A673 (cell line): ENCODE results near the gene CEACAM16. TPM values are rescaled to one million over a fixed set of nuclear protein-coding genes. Genes with fewer than 3 reads are reported as not detected.

Experiments
- BruUV-seq: library from RNA; stranded (reverse); fragments of 400-500 nt; replicated peaks from 2 replicates; lab custom pipeline; 2021; lab: Mats Ljungman, UMichigan
- CTCF ChIA-PET: fragments of 300-600 bp; sonication (Branson Sonifier 250); formaldehyde crosslinking; loops from one replicate; lab custom pipeline; 2022; ENCODE audit warnings: antibody characterized with exemption; lab: Charles Lee
- POLR2A ChIA-PET: fragments of 300-600 bp; sonication (Branson Sonifier 250); formaldehyde crosslinking; loops from one replicate; lab custom pipeline; 2022; ENCODE audit warnings: antibody characterized with exemption; ENCODE audit not compliant: low non-redundant PET; lab: Charles Lee
- DNase-seq: peaks from one replicate; pipeline ENCODE4 v3.0.0-alpha.2; 2015; ENCODE audit warnings: low spot score
- H3K27ac ChIP-seq: fragments of 200-600 bp; sonication (generic); 2 replicates; pipeline ENCODE4 v1.5.1; 2016; ENCODE audit warnings: mixed run types, low read depth, mild to moderate bottlenecking, mixed read lengths, antibody characterized with exemption, low read length; ENCODE audit not compliant: poor library complexity, severe bottlenecking
- H3K27me3 ChIP-seq: fragments of 200-600 bp; sonication (generic); replicated peaks from 2 replicates; pipeline ENCODE4 v1.6.1; 2017; ENCODE audit warnings: mixed run types, low read depth, mild to moderate bottlenecking, mixed read lengths, antibody characterized with exemption, low read length; ENCODE audit not compliant: insufficient read depth, poor library complexity
- H3K36me3 ChIP-seq: fragments of 200-600 bp; sonication (generic); 2 replicates; pipeline ENCODE4 v1.6.1; 2016; ENCODE audit warnings: mixed run types, mild to moderate bottlenecking, mixed read lengths, antibody characterized with exemption, low read length; ENCODE audit not compliant: insufficient read depth, poor library complexity, severe bottlenecking
- H3K4me1 ChIP-seq: fragments of 200-600 bp; sonication (generic); 2 replicates; pipeline ENCODE4 v1.6.1; 2017; ENCODE audit warnings: mixed run types, mild to moderate bottlenecking, mixed read lengths, antibody characterized with exemption, low read length; ENCODE audit not compliant: insufficient read depth, poor library complexity, severe bottlenecking
- H3K4me3 ChIP-seq: fragments of 200-600 bp; sonication (generic); 2 replicates; pipeline ENCODE4 v1.5.1; 2016; ENCODE audit warnings: low read depth, mixed run types, mild to moderate bottlenecking, mixed read lengths, low read length; ENCODE audit not compliant: poor library complexity, severe bottlenecking
- H3K9me3 ChIP-seq: fragments of 200-600 bp; sonication (generic); 2 replicates; pipeline ENCODE4 v1.6.1; 2016; ENCODE audit warnings: mixed run types, low read depth, mild to moderate bottlenecking, mixed read lengths, antibody characterized with exemption, low read length; ENCODE audit not compliant: poor library complexity, severe bottlenecking
- EZH2 ChIP-seq: fragments of 200-600 bp; sonication (generic); IDR thresholded peaks from 2 replicates; pipeline ENCODE4 v1.6.1; 2017; ENCODE audit warnings: borderline replicate concordance, low read depth, mild to moderate bottlenecking, mixed read lengths, antibody characterized with exemption, low read length; ENCODE audit not compliant: poor library complexity, severe bottlenecking
- intact Hi-C: fragments of 100-400 bp; cut with micrococcal nuclease; formaldehyde crosslinking; loops from one replicate; pipeline ENCODE4 v1.10.0; 2022; ENCODE audit not compliant: unreplicated experiment
- total RNA-seq: library from RNA; stranded (reverse); gene quantifications from 2 replicates; pipeline ENCODE4 v1.2.3, GENCODE V29; 2021
- TF ChIP-seq, protein P1 (sequence below): fragments of 300-800, 200-600 bp; sonication (generic); conservative IDR thresholded peaks from 2 replicates; pipeline ENCODE4 v1.5.1; 2017; ENCODE audit warnings: low read depth, mild to moderate bottlenecking, antibody characterized with exemption, low read length, moderate library complexity, mixed read lengths

CEACAM16 gene
- total RNA-seq, 1 experiment from 2014 or later: not detected

- intact Hi-C loops: no loop called here
- H3K27ac ChIP-seq: no peak overlapping the region
- H3K36me3 ChIP-seq: peaks cover 64% of the 10 kb centered on the region
- BruUV-seq: no TSS peak
- peaks cover 4% of the 10 kb centered on the region for H3K4me1 ChIP-seq
- ChIA-PET POLR2A (no interaction called here), CTCF (interaction anchor here (0.8 kb wide), 1 partner anchor 84 kb away, joined by 4 read pairs; no protein-coding TSS in a partner anchor)
- peak; percentile 17 for DNase-seq
- no peaks in the 10 kb centered on the region for H3K27me3 ChIP-seq
- no peaks in the 10 kb centered on the region for H3K9me3 ChIP-seq
- H3K4me3 ChIP-seq: no peak overlapping the region
- TF ChIP-seq EZH2: no peak
- TF ChIP-seq, protein P1, sequence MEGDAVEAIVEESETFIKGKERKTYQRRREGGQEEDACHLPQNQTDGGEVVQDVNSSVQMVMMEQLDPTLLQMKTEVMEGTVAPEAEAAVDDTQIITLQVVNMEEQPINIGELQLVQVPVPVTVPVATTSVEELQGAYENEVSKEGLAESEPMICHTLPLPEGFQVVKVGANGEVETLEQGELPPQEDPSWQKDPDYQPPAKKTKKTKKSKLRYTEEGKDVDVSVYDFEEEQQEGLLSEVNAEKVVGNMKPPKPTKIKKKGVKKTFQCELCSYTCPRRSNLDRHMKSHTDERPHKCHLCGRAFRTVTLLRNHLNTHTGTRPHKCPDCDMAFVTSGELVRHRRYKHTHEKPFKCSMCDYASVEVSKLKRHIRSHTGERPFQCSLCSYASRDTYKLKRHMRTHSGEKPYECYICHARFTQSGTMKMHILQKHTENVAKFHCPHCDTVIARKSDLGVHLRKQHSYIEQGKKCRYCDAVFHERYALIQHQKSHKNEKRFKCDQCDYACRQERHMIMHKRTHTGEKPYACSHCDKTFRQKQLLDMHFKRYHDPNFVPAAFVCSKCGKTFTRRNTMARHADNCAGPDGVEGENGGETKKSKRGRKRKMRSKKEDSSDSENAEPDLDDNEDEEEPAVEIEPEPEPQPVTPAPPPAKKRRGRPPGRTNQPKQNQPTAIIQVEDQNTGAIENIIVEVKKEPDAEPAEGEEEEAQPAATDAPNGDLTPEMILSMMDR: 0 out of 2 replicates have a peak, but pooled peaks have one; percentile 22
Observed at GRCh38 chr19:44653977-44654774, 44.8 kb upstream of the CEACAM16 start.

- no peak for TF ChIP-seq EZH2
- TF ChIP-seq, protein P1: peak; percentile 95
- CTCF ChIA-PET: interaction anchor here (0.5 to 2.5 kb wide), 7 partner anchors 9 to 340 kb away, joined by 3 to 38 read pairs (median 6); partner anchors contain the start of gene PVR
- DNase-seq: peak; percentile 85
- Histone ChIP-seq H3K36me3 (peaks cover 68% of the 10 kb centered on the region), H3K27me3 (no peaks in the 10 kb centered on the region), H3K27ac (no peak overlapping the region), H3K4me1 (peaks cover 4% of the 10 kb centered on the region), H3K4me3 (no peak overlapping the region), H3K9me3 (no peaks in the 10 kb centered on the region)
- POLR2A ChIA-PET: no interaction called here
- intact Hi-C loops: loop anchor here (1.0 kb wide), 1 partner anchor 86 kb away; no protein-coding TSS in a partner anchor
- no TSS peak for BruUV-seq
Observed at GRCh38 chr19:44657211-44657921, 41.6 kb upstream of the CEACAM16 start.

GRCh38 chr19:44658069-44658733 is 40.8 kb upstream of the CEACAM16 start:
- H3K9me3 ChIP-seq: no peaks in the 10 kb centered on the region
- peaks cover 4% of the 10 kb centered on the region for H3K4me1 ChIP-seq
- H3K36me3 ChIP-seq: peaks cover 63% of the 10 kb centered on the region
- BruUV-seq: no TSS peak
- ChIA-PET CTCF (interaction anchor here (2.5 kb wide), 1 partner anchor 87 kb away, joined by 38 read pairs; no protein-coding TSS in a partner anchor), POLR2A (no interaction called here)
- H3K27me3 ChIP-seq: no peaks in the 10 kb centered on the region
- intact Hi-C loops: no loop called here
- TF ChIP-seq EZH2: no peak
- TF ChIP-seq, protein P1: no peak
- H3K27ac ChIP-seq: no peak overlapping the region
- H3K4me3 ChIP-seq: no peak overlapping the region
- DNase-seq: peak; percentile 22
